Activated naive CD8-positive, alpha-beta T cell treated with anti-CD3 and anti-CD28 coated beads, Interleukin-2, amount 50 U/mL, for 24 hours (primary cell): Measurements from ENCODE around the gene GLIS1.

Experiments
- ATAC-seq: fragments of 150-1000 bp; cut with Tn5 transposase; one replicate; pipeline ENCODE4 v1.10.0; 2021
- DNase-seq: peaks from one replicate; pipeline ENCODE4 v3.0.0; 2021
- H3K27ac Mint-ChIP-seq: one replicate; pipeline ENCODE4 v1.8.0; 2021; ENCODE audit warnings: mild to moderate bottlenecking, mixed read lengths
- H3K27me3 Mint-ChIP-seq: one replicate; pipeline ENCODE4 v1.8.0; 2021; ENCODE audit warnings: mixed read lengths
- H3K36me3 Mint-ChIP-seq: one replicate; pipeline ENCODE4 v1.8.0; 2021; ENCODE audit warnings: low read depth, mixed read lengths
- H3K4me1 Mint-ChIP-seq: one replicate; pipeline ENCODE4 v1.8.0; 2021; ENCODE audit warnings: mixed read lengths
- H3K4me3 Mint-ChIP-seq: one replicate; pipeline ENCODE4 v1.8.0; 2021; ENCODE audit warnings: mild to moderate bottlenecking, moderate library complexity, mixed read lengths
- H3K9me3 Mint-ChIP-seq: one replicate; pipeline ENCODE4 v1.8.0; 2021; ENCODE audit warnings: mixed read lengths

GLIS1 gene

GRCh38 chr1:53532912-53533311 is 206.1 kb downstream of the GLIS1 start:
- Mint-ChIP-seq H3K4me3 (no peak overlapping the region), H3K27me3 (no peaks in the 10 kb centered on the region), H3K27ac (no peak overlapping the region), H3K9me3 (no peaks in the 10 kb centered on the region), H3K4me1 (no peaks in the 10 kb centered on the region), H3K36me3 (no peaks in the 10 kb centered on the region)
- ATAC-seq (no peak), DNase-seq (no peak)

GRCh38 chr1:53532377-53532776 is 206.6 kb downstream of the GLIS1 start:
- ATAC-seq = no peak
- Mint-ChIP-seq H3K36me3 (no peaks in the 10 kb centered on the region), H3K27ac (no peak overlapping the region), H3K4me3 (no peak overlapping the region), H3K9me3 (no peaks in the 10 kb centered on the region), H3K27me3 (no peaks in the 10 kb centered on the region), H3K4me1 (no peaks in the 10 kb centered on the region)
- DNase-seq = no peak

- no peak overlapping the region for H3K27ac Mint-ChIP-seq
- H3K9me3 Mint-ChIP-seq = no peaks in the 10 kb centered on the region
- ATAC-seq (no peak), DNase-seq (no peak)
- H3K4me3 Mint-ChIP-seq = no peak overlapping the region
- no peaks in the 10 kb centered on the region for H3K27me3 Mint-ChIP-seq
- H3K36me3 Mint-ChIP-seq = no peaks in the 10 kb centered on the region
- H3K4me1 Mint-ChIP-seq = no peaks in the 10 kb centered on the region
Measured at GRCh38 chr1:53530550-53530949, 208.4 kb downstream of the GLIS1 start.

DNA sequence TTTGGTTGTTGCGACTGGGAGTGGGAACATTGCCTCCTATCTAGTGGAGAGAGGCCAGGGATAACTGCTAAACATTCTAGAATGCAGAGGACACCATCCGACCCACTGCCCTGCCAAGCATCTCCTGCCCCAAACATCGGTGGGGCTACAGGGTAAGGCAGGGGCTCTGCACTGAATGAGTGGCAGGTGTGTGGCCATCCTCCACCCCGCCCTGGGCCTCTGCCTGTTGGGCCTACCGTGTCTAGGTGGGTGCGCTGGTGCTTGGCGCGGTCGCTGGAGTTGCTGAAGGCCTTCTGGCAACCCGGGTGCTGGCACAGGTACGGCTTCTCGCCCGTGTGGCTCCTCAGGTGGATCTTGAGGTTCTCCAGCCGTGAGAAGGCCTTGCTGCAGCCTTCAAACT is 209.4 kb downstream of the GLIS1 start:
- DNase-seq = no peak
- Mint-ChIP-seq H3K27me3 (no peaks in the 10 kb centered on the region), H3K4me1 (no peaks in the 10 kb centered on the region), H3K36me3 (no peaks in the 10 kb centered on the region), H3K9me3 (no peaks in the 10 kb centered on the region), H3K27ac (no peak overlapping the region), H3K4me3 (no peak overlapping the region)
- ATAC-seq = no peak

GRCh38 chr1:53527368-53527767 is 211.6 kb downstream of the GLIS1 start:
- Mint-ChIP-seq H3K27ac (no peak overlapping the region), H3K27me3 (no peaks in the 10 kb centered on the region), H3K9me3 (no peaks in the 10 kb centered on the region), H3K36me3 (no peaks in the 10 kb centered on the region), H3K4me3 (no peak overlapping the region), H3K4me1 (no peaks in the 10 kb centered on the region)
- DNase-seq (no peak), ATAC-seq (no peak)

- Mint-ChIP-seq H3K4me3 (no peak overlapping the region), H3K9me3 (no peaks in the 10 kb centered on the region), H3K27ac (no peak overlapping the region), H3K4me1 (no peaks in the 10 kb centered on the region), H3K27me3 (no peaks in the 10 kb centered on the region), H3K36me3 (no peaks in the 10 kb centered on the region)
- DNase-seq = no peak
- no peak for ATAC-seq
Measured at GRCh38 chr1:53526451-53527101, 212.4 kb downstream of the GLIS1 start.

- no peak for DNase-seq
- Mint-ChIP-seq H3K27ac (no peak overlapping the region), H3K27me3 (no peaks in the 10 kb centered on the region), H3K4me1 (no peaks in the 10 kb centered on the region), H3K9me3 (no peaks in the 10 kb centered on the region), H3K36me3 (no peaks in the 10 kb centered on the region), H3K4me3 (no peak overlapping the region)
- no peak for ATAC-seq
Measured at GRCh38 chr1:53525595-53525994, 213.4 kb downstream of the GLIS1 start.

- no peak for DNase-seq
- H3K27me3 Mint-ChIP-seq = no peaks in the 10 kb centered on the region
- no peaks in the 10 kb centered on the region for H3K4me1 Mint-ChIP-seq
Measured at GRCh38 chr1:53524428-53525375, 214.3 kb downstream of the GLIS1 start.

GRCh38 chr1:53521924-53522552 is 216.9 kb downstream of the GLIS1 start:
- Mint-ChIP-seq H3K27ac (no peak overlapping the region), H3K4me3 (no peak overlapping the region), H3K4me1 (no peaks in the 10 kb centered on the region), H3K36me3 (no peaks in the 10 kb centered on the region), H3K27me3 (no peaks in the 10 kb centered on the region), H3K9me3 (no peaks in the 10 kb centered on the region)
- DNase-seq (no peak), ATAC-seq (no peak)

More at GRCh38 chr1:53524428-53525375, 214.3 kb downstream of the GLIS1 start:
- no peak for ATAC-seq
- Mint-ChIP-seq H3K36me3 (no peaks in the 10 kb centered on the region), H3K9me3 (no peaks in the 10 kb centered on the region), H3K4me3 (no peak overlapping the region), H3K27ac (no peak overlapping the region)

GRCh38 chr1:53520481-53520880 is 218.5 kb downstream of the GLIS1 start:
- ATAC-seq = no peak
- H3K9me3 Mint-ChIP-seq = no peaks in the 10 kb centered on the region
- DNase-seq = no peak
- no peaks in the 10 kb centered on the region for H3K4me1 Mint-ChIP-seq
- H3K27me3 Mint-ChIP-seq = no peaks in the 10 kb centered on the region
- H3K4me3 Mint-ChIP-seq = no peak overlapping the region
- H3K36me3 Mint-ChIP-seq = no peaks in the 10 kb centered on the region
- no peak overlapping the region for H3K27ac Mint-ChIP-seq

- H3K4me3 Mint-ChIP-seq = no peak overlapping the region
- H3K36me3 Mint-ChIP-seq = no peaks in the 10 kb centered on the region
- H3K27me3 Mint-ChIP-seq = no peaks in the 10 kb centered on the region
- no peak for DNase-seq
- H3K9me3 Mint-ChIP-seq = no peaks in the 10 kb centered on the region
- H3K27ac Mint-ChIP-seq = no peak overlapping the region
- no peaks in the 10 kb centered on the region for H3K4me1 Mint-ChIP-seq
- ATAC-seq = no peak
Measured at GRCh38 chr1:53519421-53519820, 219.5 kb downstream of the GLIS1 start.

- Mint-ChIP-seq H3K4me1 (no peaks in the 10 kb centered on the region), H3K9me3 (no peaks in the 10 kb centered on the region), H3K4me3 (no peak overlapping the region), H3K36me3 (no peaks in the 10 kb centered on the region), H3K27me3 (no peaks in the 10 kb centered on the region), H3K27ac (no peak overlapping the region)
- ATAC-seq (no peak), DNase-seq (no peak)
Measured at GRCh38 chr1:53518775-53519174, 220.2 kb downstream of the GLIS1 start.

DNA sequence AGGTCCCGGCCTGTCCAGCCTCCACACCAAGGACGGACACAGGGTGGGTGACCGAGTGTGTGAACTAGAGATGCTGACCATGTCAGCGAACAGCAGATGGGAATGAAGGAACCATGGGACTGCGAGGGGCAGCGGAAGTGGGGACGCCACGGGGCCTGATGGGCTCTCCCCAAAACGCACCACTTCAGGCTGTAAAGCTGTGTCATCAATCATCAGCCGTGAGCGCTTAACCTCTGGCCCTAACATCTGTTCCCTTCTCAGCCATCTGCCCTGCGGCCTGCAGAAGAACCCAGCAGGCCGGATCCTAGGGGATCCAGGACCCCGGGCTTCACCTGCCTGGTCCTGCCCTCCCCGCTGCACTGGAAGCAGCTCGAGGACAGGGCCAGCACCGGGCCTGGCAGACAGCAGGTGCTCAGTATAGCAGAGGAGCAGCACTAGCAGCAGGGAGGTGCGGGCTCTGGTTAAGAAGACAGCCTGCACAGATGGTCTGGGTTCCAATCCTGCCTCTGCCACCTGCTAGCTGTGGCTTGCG is 221.1 kb downstream of the GLIS1 start:
- H3K4me3 Mint-ChIP-seq = no peak overlapping the region
- no peak for ATAC-seq
- no peak overlapping the region for H3K27ac Mint-ChIP-seq

DNA sequence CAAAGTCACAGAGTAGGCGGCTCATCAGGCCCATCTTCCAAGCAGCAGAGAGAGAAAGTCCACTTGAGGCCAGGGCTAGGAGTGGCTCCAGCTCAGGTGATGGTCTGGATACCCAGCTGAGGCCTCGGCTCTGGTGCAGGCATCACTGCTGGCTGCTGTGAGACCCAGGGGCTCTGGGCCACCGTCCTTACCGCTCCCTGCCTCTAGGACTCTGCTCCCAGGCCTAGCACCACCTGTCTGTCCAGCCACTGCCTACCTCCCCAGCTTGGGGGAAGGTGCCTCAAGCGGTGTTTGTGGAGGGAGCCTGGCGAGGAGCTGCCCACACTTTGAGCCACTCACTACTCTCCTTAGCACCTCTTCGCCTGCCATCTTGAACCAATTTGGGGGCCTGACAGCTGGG is 221.9 kb downstream of the GLIS1 start:
- ATAC-seq (no peak), DNase-seq (no peak)
- Mint-ChIP-seq H3K27me3 (no peaks in the 10 kb centered on the region), H3K36me3 (no peaks in the 10 kb centered on the region), H3K4me1 (no peaks in the 10 kb centered on the region), H3K27ac (no peak overlapping the region), H3K4me3 (no peak overlapping the region), H3K9me3 (no peaks in the 10 kb centered on the region)

More for the DNA sequence above, 221.1 kb downstream of the GLIS1 start:
- H3K36me3 Mint-ChIP-seq = no peaks in the 10 kb centered on the region
- no peaks in the 10 kb centered on the region for H3K4me1 Mint-ChIP-seq
- no peaks in the 10 kb centered on the region for H3K27me3 Mint-ChIP-seq
- DNase-seq = no peak
- H3K9me3 Mint-ChIP-seq = no peaks in the 10 kb centered on the region

DNA sequence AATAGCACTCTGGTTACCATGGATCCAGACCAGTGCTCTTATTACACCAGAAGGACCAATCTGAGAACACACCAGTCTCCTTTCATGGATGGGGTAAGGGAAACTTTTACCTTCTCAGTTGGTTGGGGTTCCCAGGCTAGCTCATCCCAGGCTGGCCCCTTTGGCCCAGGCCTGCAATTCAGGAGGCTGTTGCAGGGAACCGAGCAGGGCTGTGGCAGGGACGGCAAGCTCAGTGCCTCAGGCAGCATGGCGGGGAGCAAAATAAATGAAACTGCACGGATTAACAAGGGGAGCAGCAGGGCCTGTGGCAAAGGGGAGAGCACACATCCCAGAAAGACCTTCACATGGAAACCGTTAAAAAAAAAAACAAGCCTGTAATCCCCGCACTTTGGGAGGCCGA is 222.8 kb downstream of the GLIS1 start:
- no peaks in the 10 kb centered on the region for H3K27me3 Mint-ChIP-seq
- ATAC-seq (no peak), DNase-seq (no peak)
- H3K36me3 Mint-ChIP-seq = no peaks in the 10 kb centered on the region
- H3K9me3 Mint-ChIP-seq = no peaks in the 10 kb centered on the region
- no peaks in the 10 kb centered on the region for H3K4me1 Mint-ChIP-seq
- H3K27ac Mint-ChIP-seq = no peak overlapping the region
- no peak overlapping the region for H3K4me3 Mint-ChIP-seq
